DOHH2 (cell line): ENCODE results near the gene CCDC126.

Experiments used
- H3F3A ChIP-seq: fragments of 200-600 bp; sonication (generic), shearing (Covaris generic); 2 replicates; pipeline ENCODE4 v1.6.0; 2016; ENCODE audit warnings: antibody characterized with exemption, mild to moderate bottlenecking; ENCODE audit not compliant: control insufficient read depth, insufficient read depth
- H3K27ac ChIP-seq: fragments of 200-600 bp; sonication (generic); 2 replicates; pipeline ENCODE4 v1.5.1; 2014; ENCODE audit warnings: low read depth, mild to moderate bottlenecking, low read length, moderate library complexity
- H3K27me3 ChIP-seq: fragments of 200-600 bp; sonication (generic); 2 replicates; pipeline ENCODE4 v1.6.1; 2014; ENCODE audit warnings: mild to moderate bottlenecking, low read length, mixed read lengths; ENCODE audit not compliant: control insufficient read depth
- H3K36me3 ChIP-seq: fragments of 200-600 bp; sonication (generic); 2 replicates; pipeline ENCODE4 v1.6.1; 2014; ENCODE audit warnings: mild to moderate bottlenecking, low read length, moderate library complexity, mixed read lengths; ENCODE audit not compliant: control insufficient read depth
- H3K4me1 ChIP-seq: fragments of 200-600 bp; sonication (generic); 2 replicates; pipeline ENCODE4 v1.6.1; 2014; ENCODE audit warnings: mild to moderate bottlenecking, low read length, mixed read lengths; ENCODE audit not compliant: control insufficient read depth
- H3K4me2 ChIP-seq: fragments of 200-600 bp; sonication (generic); 2 replicates; pipeline ENCODE4 v1.6.0; 2014; ENCODE audit warnings: mild to moderate bottlenecking, low read length, moderate library complexity
- H3K4me3 ChIP-seq: fragments of 200-600 bp; sonication (generic); 2 replicates; pipeline ENCODE4 v1.5.1; 2014; ENCODE audit warnings: mild to moderate bottlenecking, low read length, mixed read lengths
- H3K79me2 ChIP-seq: fragments of 200-600 bp; sonication (generic); 2 replicates; pipeline ENCODE4 v1.6.1; 2014; ENCODE audit warnings: mild to moderate bottlenecking, low read length, mixed read lengths; ENCODE audit not compliant: control insufficient read depth
- H3K9me2 ChIP-seq: fragments of 200-600 bp; sonication (generic); replicated peaks from 2 replicates; pipeline ENCODE4 v1.6.1; 2014; ENCODE audit warnings: mild to moderate bottlenecking, low read length, mixed read lengths; ENCODE audit not compliant: control insufficient read depth
- H3K9me3 ChIP-seq: fragments of 200-600 bp; sonication (generic); 2 replicates; pipeline ENCODE4 v1.6.1; 2014; ENCODE audit warnings: antibody characterized with exemption, low read length, mixed read lengths; ENCODE audit not compliant: control insufficient read depth, insufficient read depth
- H4K20me1 ChIP-seq: fragments of 200-600 bp; sonication (generic); 2 replicates; pipeline ENCODE4 v1.6.0; 2014; ENCODE audit warnings: low read depth, mild to moderate bottlenecking, antibody characterized with exemption, low read length, moderate library complexity; ENCODE audit not compliant: control insufficient read depth, insufficient read depth
- CTCF ChIP-seq: fragments of 200-600 bp; sonication (generic); IDR thresholded peaks from one replicate; pipeline ENCODE4 v1.5.1; 2014; ENCODE audit warnings: antibody characterized with exemption, mild to moderate bottlenecking, low read depth, low read length; ENCODE audit not compliant: poor library complexity, severe bottlenecking
- EZH2phosphoT487 ChIP-seq: fragments of 200-600 bp; sonication (generic); IDR thresholded peaks from 2 replicates; pipeline ENCODE4 v1.6.1; 2017; ENCODE audit warnings: borderline replicate concordance, mild to moderate bottlenecking, antibody characterized with exemption, low read length, moderate library complexity, mixed read lengths

The CCDC126 gene

GRCh38 chr7:23616593-23616992 lies 19.4 kb downstream of the CCDC126 start:
- Histone ChIP-seq H3K4me2 (no peak overlapping the region), H3K4me3 (no peak overlapping the region), H3F3A (no peaks in the 10 kb centered on the region), H3K27me3 (no peaks in the 10 kb centered on the region), H3K27ac (no peak overlapping the region), H3K79me2 (no peaks in the 10 kb centered on the region), H3K36me3 (peaks cover 9% of the 10 kb centered on the region), H3K4me1 (no peaks in the 10 kb centered on the region), H3K9me3 (peaks cover 6% of the 10 kb centered on the region; the same call in 1 of the 2 replicates), H3K9me2 (no peaks in the 10 kb centered on the region), H4K20me1 (no peaks in the 10 kb centered on the region)
- no peak for TF ChIP-seq CTCF
- TF ChIP-seq EZH2phosphoT487: no peak

GRCh38 chr7:23617482-23617881 lies 20.3 kb downstream of the CCDC126 start:
- no peaks in the 10 kb centered on the region for H3K9me2 ChIP-seq
- H3K79me2 ChIP-seq: no peaks in the 10 kb centered on the region
- TF ChIP-seq CTCF (no peak), EZH2phosphoT487 (no peak)
- H3K4me3 ChIP-seq: no peak overlapping the region
- H3K27ac ChIP-seq: no peak overlapping the region
- H3K9me3 ChIP-seq: peaks cover 6% of the 10 kb centered on the region; the same call in 1 of the 2 replicates
- H3F3A ChIP-seq: no peaks in the 10 kb centered on the region
- H3K4me2 ChIP-seq: no peak overlapping the region
- H3K4me1 ChIP-seq: no peaks in the 10 kb centered on the region
- peaks cover 9% of the 10 kb centered on the region for H3K36me3 ChIP-seq
- no peaks in the 10 kb centered on the region for H3K27me3 ChIP-seq
- no peaks in the 10 kb centered on the region for H4K20me1 ChIP-seq

- no peaks in the 10 kb centered on the region for H3F3A ChIP-seq
- no peak overlapping the region for H3K4me3 ChIP-seq
- no peak overlapping the region for H3K27ac ChIP-seq
- H3K4me1 ChIP-seq: no peaks in the 10 kb centered on the region
- no peaks in the 10 kb centered on the region for H4K20me1 ChIP-seq
- no peak overlapping the region for H3K4me2 ChIP-seq
- H3K9me2 ChIP-seq: no peaks in the 10 kb centered on the region
- no peaks in the 10 kb centered on the region for H3K27me3 ChIP-seq
- no peak for TF ChIP-seq CTCF
- no peak for TF ChIP-seq EZH2phosphoT487
- peaks cover 2% of the 10 kb centered on the region for H3K36me3 ChIP-seq
- H3K79me2 ChIP-seq: no peaks in the 10 kb centered on the region
- peaks cover 6% of the 10 kb centered on the region; the same call in 1 of the 2 replicates for H3K9me3 ChIP-seq
Observed at GRCh38 chr7:23618241-23618640, 21.1 kb downstream of the CCDC126 start.
